PC-9 (cell line): ENCODE data around the gene CSNK1A1L. TPM values are rescaled to one million over a fixed set of nuclear protein-coding genes. Genes with fewer than 3 reads are reported as not detected.

Experiments used
- BruUV-seq: library from RNA; stranded (reverse); fragments of 400-500 nt; replicated peaks from 2 replicates; lab custom pipeline; 2021; lab: Mats Ljungman, UMichigan
- CTCF ChIA-PET: fragments of 300-600 bp; sonication (Branson Sonifier 250); formaldehyde crosslinking; loops from one replicate; lab custom pipeline; 2022; ENCODE audit warnings: antibody characterized with exemption; lab: Charles Lee
- POLR2A ChIA-PET: fragments of 300-600 bp; sonication (Branson Sonifier 250); formaldehyde crosslinking; loops from one replicate; lab custom pipeline; 2022; ENCODE audit warnings: antibody characterized with exemption; ENCODE audit not compliant: unreplicated experiment; lab: Charles Lee
- DNase-seq, 2 experiments: peaks; one replicate each; pipeline versions ENCODE4 v3.0.0 to v3.0.0-alpha.2; 2015 to 2022; ENCODE audit warnings: mixed read lengths in 1 of 2
- H2AFZ ChIP-seq: fragments of 200-600 bp; sonication (generic); 2 replicates; pipeline ENCODE4 v1.8.1; 2017; ENCODE audit warnings: antibody characterized with exemption
- H3F3A ChIP-seq: fragments of 200-600 bp; sonication (generic); 2 replicates; pipeline ENCODE4 v1.8.1; 2017; ENCODE audit warnings: antibody characterized with exemption, mild to moderate bottlenecking, low read depth; ENCODE audit not compliant: insufficient read depth
- H3K27ac ChIP-seq: fragments of 200-600 bp; sonication (generic); 2 replicates; pipeline ENCODE4 v1.6.1; 2016; ENCODE audit warnings: mixed run types
- H3K27me3 ChIP-seq: fragments of 200-600 bp; sonication (generic); 2 replicates; pipeline ENCODE4 v1.6.1; 2016; ENCODE audit warnings: low read depth, mixed run types; ENCODE audit not compliant: insufficient read depth
- H3K36me3 ChIP-seq: fragments of 200-600 bp; sonication (generic); 2 replicates; pipeline ENCODE4 v1.6.1; 2016; ENCODE audit warnings: low read depth, mixed run types
- H3K4me1 ChIP-seq: fragments of 200-600 bp; sonication (generic); replicated peaks from 2 replicates; pipeline ENCODE4 v1.6.1; 2016; ENCODE audit warnings: mixed run types; ENCODE audit not compliant: insufficient read depth
- H3K4me2 ChIP-seq: fragments of 200-600 bp; sonication (generic); 2 replicates; pipeline ENCODE4 v1.6.1; 2017; ENCODE audit warnings: mixed run types
- H3K4me3 ChIP-seq: fragments of 200-600 bp; sonication (generic); 2 replicates; pipeline ENCODE4 v1.6.1; 2016; ENCODE audit warnings: mixed run types
- H3K79me2 ChIP-seq: fragments of 200-600 bp; sonication (generic); 2 replicates; pipeline ENCODE4 v1.6.1; 2017; ENCODE audit warnings: low read depth, mixed run types
- H3K9me2 ChIP-seq: fragments of 200-600 bp; sonication (generic); 2 replicates; pipeline ENCODE4 v1.8.1; 2017; ENCODE audit warnings: mild to moderate bottlenecking; ENCODE audit not compliant: insufficient read depth
- H3K9me3 ChIP-seq: fragments of 200-600 bp; sonication (generic); 2 replicates; pipeline ENCODE4 v1.8.1; 2016; ENCODE audit warnings: low read depth; ENCODE audit not compliant: insufficient read depth
- H4K20me1 ChIP-seq: fragments of 200-600 bp; sonication (generic); 2 replicates; pipeline ENCODE4 v1.8.1; 2017; ENCODE audit not compliant: insufficient read depth
- EZH2 ChIP-seq: fragments of 200-600 bp; sonication (generic); IDR thresholded peaks from 2 replicates; pipeline ENCODE4 v1.8.0; 2017; ENCODE audit warnings: antibody characterized with exemption, low read depth
- intact Hi-C: fragments of 100-400 bp; cut with micrococcal nuclease; formaldehyde crosslinking; loops from one replicate; pipeline ENCODE4 v1.10.0; 2022; ENCODE audit not compliant: unreplicated experiment
- total RNA-seq: library from RNA; stranded (reverse); gene quantifications from 2 replicates; pipeline ENCODE4 v1.2.3, GENCODE V29; 2021
- TF ChIP-seq, protein P1 (sequence below): fragments of 200-600 bp; sonication (generic); conservative IDR thresholded peaks from 2 replicates; pipeline ENCODE4 v1.6.1; 2017; ENCODE audit warnings: mixed run types, antibody characterized with exemption, mild to moderate bottlenecking, moderate library complexity

CSNK1A1L gene
- total RNA-seq, 1 experiment from 2014 or later: not detected

DNA sequence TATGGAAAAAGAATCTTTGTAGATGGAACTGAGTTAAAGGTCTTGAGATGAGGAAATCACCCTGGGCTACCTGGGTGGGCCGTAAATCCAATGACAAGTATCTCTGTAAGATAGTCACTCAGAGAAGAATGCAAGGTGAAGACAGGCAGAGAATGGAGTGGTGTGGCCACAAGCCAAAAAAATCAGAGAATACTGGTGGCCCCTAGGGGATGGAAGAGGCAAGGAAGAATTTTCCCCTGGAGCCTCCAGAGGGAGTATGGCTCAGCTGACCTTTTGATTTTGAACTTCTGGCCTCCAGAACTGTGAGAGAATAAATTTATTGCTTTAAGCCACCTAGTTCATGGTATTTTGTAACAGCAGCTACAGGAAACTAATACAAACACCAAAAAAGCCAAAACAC lies 32.7 kb upstream of the CSNK1A1L start:
- ChIA-PET CTCF (no interaction called here), POLR2A (no interaction called here)
- intact Hi-C loops: no loop called here
- Histone ChIP-seq H3K4me1 (no peaks in the 10 kb centered on the region), H3K4me2 (no peak overlapping the region), H3K27me3 (no peaks in the 10 kb centered on the region), H3K9me2 (peaks cover 2% of the 10 kb centered on the region; the same call in 1 of the 2 replicates), H3K36me3 (no peaks in the 10 kb centered on the region), H3K9me3 (no peaks in the 10 kb centered on the region), H3K4me3 (no peak overlapping the region), H3K27ac (no peak overlapping the region), H3F3A (no peaks in the 10 kb centered on the region), H4K20me1 (no peaks in the 10 kb centered on the region), H3K79me2 (no peaks in the 10 kb centered on the region), H2AFZ (no peak overlapping the region)
- TF ChIP-seq, protein P1, sequence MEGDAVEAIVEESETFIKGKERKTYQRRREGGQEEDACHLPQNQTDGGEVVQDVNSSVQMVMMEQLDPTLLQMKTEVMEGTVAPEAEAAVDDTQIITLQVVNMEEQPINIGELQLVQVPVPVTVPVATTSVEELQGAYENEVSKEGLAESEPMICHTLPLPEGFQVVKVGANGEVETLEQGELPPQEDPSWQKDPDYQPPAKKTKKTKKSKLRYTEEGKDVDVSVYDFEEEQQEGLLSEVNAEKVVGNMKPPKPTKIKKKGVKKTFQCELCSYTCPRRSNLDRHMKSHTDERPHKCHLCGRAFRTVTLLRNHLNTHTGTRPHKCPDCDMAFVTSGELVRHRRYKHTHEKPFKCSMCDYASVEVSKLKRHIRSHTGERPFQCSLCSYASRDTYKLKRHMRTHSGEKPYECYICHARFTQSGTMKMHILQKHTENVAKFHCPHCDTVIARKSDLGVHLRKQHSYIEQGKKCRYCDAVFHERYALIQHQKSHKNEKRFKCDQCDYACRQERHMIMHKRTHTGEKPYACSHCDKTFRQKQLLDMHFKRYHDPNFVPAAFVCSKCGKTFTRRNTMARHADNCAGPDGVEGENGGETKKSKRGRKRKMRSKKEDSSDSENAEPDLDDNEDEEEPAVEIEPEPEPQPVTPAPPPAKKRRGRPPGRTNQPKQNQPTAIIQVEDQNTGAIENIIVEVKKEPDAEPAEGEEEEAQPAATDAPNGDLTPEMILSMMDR: no peak; the same call in 1 of the 2 replicates
- TF ChIP-seq EZH2: no peak
- DNase-seq: no peak
- no TSS peak for BruUV-seq

- no TSS peak for BruUV-seq
- Histone ChIP-seq H3K27me3 (no peaks in the 10 kb centered on the region), H3K9me3 (no peaks in the 10 kb centered on the region), H2AFZ (no peak overlapping the region), H3K9me2 (peaks cover 3% of the 10 kb centered on the region; the same call in 1 of the 2 replicates), H3K36me3 (no peaks in the 10 kb centered on the region), H3F3A (no peaks in the 10 kb centered on the region), H3K4me3 (no peak overlapping the region), H3K27ac (no peak overlapping the region), H4K20me1 (no peaks in the 10 kb centered on the region), H3K4me1 (no peaks in the 10 kb centered on the region), H3K4me2 (no peak overlapping the region), H3K79me2 (no peaks in the 10 kb centered on the region)
- intact Hi-C loops: no loop called here
- DNase-seq: no peak
- ChIA-PET CTCF (no interaction called here), POLR2A (no interaction called here)
- TF ChIP-seq, protein P1: no peak
- no peak for TF ChIP-seq EZH2
Measured at GRCh38 chr13:37136633-37137032, 31.2 kb upstream of the CSNK1A1L start.

DNA sequence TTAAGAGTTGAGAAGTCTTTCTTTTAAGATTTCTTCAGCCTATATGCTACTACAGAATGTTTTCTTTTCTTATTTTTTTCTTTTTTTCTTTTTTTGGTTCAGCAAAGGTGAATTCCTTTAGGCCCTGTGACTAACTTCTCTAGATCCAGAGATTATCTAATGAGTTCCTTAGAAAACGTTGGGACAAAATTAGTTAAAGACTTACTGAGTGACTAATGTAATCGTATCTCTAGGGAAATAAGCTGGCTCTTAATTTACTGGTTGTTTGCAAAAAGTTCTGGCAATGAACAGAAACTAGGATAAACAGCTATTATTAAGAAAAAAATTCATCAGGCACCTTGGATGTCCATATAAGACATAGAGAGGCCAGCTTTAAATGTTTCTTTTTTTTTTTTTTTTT lies 30.7 kb upstream of the CSNK1A1L start:
- CTCF ChIA-PET: no interaction called here
- no peaks in the 10 kb centered on the region for H3K9me3 ChIP-seq
- no peak overlapping the region for H3K4me2 ChIP-seq
- no peak for DNase-seq
- no peaks in the 10 kb centered on the region for H3K4me1 ChIP-seq
- no peaks in the 10 kb centered on the region for H3K27me3 ChIP-seq
- BruUV-seq: no TSS peak
- H3K27ac ChIP-seq: no peak overlapping the region
- no peak for TF ChIP-seq EZH2
- TF ChIP-seq, protein P1: no peak
- intact Hi-C loops: no loop called here
- no peak overlapping the region for H2AFZ ChIP-seq
- POLR2A ChIA-PET: no interaction called here
- no peaks in the 10 kb centered on the region for H3K79me2 ChIP-seq
- H3K4me3 ChIP-seq: no peak overlapping the region
- H3F3A ChIP-seq: no peaks in the 10 kb centered on the region
- no peaks in the 10 kb centered on the region for H4K20me1 ChIP-seq
- peaks cover 3% of the 10 kb centered on the region; the same call in 1 of the 2 replicates for H3K9me2 ChIP-seq
- H3K36me3 ChIP-seq: no peaks in the 10 kb centered on the region
